HG03354 (cell line): ENCODE data around the gene GAPT.
"Not testable (repeated sequence)": the region's sequence is repeated elsewhere in the genome, so short reads cannot be mapped to it uniquely, and the experiment has no call there.

Experiments
- ATAC-seq: cut with Tn5 transposase; IDR thresholded peaks from one replicate; pipeline ENCODE4 v1.9.1; 2021; ENCODE audit warnings: mild to moderate bottlenecking; ENCODE audit not compliant: unreplicated experiment, poor library complexity, severe bottlenecking

GAPT gene

DNA sequence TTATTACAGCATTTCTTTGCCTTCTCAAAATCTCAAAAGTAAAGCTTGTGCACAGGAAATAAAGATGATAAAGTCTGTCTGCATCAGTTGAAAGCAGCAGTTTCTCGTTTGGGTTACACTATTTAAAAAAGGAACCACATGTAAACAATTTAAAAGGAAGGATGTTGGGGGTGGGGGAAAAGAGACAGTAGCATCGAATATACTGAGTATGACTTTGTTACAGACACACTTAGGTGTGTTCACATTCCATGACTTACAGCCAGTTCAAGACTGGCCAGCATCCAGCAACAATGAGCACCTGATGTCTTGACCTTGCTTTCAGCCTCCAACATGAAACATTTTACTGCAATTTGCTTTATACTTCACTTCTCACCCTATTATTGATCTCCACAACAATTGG lies 8.7 kb downstream of the GAPT start:
- ATAC-seq: no peak

DNA sequence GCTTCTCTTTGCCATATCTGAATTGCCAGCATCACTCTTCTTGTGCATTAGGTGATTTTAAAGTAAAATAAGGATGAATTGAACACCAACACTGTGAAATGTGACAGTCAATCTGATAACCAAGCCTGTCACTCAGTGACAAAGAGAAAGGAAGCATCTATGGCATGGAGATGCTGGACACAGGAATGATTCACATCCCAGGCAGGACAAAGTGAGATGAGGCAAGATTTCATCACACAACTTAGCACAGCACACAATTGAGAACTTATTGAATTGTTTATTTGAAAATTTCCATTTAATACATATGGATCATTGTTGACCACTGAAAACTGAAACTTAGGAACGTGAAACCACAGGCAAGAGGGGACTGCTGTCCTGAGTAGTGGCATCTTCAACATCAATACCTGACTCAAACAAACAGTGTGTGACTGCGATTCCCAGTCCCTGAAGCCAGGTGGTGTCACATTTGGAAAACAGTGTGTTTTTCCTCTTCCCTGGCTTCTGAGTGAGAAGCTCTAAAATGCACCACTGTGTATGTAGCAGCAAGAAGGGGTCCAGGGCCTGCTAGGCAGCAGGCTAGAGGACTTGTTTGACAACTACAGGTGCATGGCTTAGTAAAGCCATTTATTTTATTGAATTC lies 10.7 kb downstream of the GAPT start:
- no peak for ATAC-seq

DNA sequence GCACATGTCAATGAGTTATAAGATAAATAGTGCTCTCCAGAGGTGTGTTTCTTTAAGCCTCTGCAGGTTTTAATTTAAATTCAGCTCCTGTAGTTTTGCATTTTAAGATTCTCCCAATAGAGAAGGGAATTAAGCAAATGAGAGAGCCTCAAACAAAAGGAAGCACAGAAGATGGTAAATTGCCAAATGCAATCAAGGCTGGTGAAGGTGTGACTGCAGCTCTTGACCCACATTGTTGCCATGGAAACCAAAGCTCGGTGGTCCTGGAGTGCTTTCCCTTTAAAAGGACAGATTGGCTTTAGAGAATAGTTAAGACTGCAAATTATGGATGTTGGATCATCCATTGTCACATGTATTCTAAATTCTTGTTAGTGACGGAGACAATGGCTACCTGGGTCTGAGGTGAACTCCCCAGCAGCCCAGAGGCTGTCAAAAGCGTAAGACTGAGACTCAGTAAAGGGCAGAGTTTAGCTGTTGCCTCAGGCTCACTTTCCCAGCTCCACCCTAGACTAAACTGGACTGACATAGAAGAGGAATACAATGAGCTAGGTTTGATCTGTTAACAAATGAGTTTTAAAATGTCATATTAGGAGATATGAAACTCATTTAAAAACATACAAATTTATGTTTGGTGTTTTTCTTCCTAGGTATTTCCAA lies 12.3 kb downstream of the GAPT start:
- no peak for ATAC-seq

DNA sequence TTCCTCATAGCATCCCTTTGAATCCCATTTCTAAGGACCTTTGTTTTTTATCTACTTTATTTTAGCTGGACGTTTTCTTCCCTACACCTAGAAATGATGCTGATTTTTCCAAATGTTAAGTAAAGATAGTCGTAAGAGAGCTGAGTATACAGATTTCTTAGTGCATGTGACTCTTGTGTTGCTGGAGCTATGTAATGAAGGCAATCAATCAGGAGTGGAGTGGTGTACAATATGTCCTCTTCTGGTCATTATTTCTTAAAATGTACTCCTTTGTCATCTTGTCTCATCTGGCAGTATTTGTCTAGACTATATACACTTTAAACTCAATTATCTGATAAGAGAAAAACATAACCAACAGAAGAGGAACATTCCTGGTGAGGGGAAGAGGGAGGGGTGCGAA lies 13.5 kb downstream of the GAPT start:
- no peak for ATAC-seq

DNA sequence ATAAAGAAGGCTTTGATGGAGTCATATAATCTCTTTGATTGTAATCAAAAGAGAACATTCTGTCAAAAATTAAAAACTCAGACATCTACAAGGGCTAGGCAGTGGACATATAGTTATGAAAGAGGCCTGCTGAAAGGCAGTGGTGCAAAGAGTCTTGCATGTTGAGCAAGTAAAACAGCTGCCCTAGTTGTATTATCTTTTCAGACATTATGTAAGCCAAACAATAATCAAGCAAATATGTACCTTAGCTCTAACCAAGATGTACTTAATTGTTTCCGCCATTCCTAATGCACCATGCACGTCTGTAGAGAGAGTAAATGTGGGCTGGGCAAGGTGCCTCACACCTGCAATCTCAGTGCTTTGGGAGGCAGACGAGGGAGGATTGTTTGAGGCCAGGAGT lies 14.3 kb downstream of the GAPT start:
- no peak for ATAC-seq

DNA sequence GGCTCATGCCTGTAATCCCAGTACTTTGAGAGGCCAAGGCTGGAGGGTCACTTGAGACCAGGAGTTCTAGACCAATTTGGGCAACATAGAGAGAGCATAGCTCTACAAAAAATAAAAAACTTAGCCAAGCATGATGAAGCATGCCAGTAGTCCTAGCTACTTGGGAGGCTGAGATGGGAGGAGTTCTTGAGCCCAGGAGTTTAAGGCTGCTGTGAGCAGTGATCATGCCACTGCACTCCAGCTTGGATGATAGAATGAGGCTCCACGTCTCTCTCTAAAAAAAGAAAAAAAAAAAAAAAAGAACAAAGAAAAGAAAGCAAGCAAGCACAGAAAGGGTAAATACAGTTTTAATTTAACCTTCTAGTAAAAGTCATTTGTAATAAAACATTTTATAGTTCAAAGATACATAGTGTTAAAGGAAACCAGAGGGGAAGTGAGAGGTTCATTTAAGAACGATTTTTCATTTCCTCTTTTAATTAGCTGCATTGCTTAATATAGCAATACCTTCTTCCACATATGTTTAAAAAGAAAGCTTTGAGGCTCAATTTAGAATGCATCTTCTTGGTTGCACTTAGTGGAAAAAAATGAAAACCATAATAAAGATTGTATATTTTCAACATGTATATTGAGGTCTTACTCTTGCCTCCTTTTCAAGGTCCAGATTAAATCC lies 14.9 kb downstream of the GAPT start:
- ATAC-seq: peak; percentile 67

DNA sequence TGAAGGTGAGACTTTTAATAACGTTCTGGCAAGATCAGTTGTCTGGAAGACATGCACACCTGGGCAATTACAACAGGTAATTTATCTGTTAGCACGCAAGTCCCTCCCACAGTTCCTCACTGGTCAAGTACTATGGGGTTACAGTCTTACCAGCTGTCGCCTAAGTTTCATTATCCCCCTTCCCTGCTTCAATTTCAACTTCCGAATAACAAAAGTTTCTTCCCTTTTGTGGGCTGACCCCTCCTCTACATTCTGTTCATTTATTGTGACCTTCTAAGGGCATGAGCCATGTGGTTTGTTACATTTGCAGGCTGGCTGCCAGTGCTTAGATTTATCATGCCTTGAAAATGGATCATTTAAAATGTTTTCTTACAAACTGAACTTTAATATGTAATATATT lies 16.5 kb downstream of the GAPT start:
- ATAC-seq: no peak

DNA sequence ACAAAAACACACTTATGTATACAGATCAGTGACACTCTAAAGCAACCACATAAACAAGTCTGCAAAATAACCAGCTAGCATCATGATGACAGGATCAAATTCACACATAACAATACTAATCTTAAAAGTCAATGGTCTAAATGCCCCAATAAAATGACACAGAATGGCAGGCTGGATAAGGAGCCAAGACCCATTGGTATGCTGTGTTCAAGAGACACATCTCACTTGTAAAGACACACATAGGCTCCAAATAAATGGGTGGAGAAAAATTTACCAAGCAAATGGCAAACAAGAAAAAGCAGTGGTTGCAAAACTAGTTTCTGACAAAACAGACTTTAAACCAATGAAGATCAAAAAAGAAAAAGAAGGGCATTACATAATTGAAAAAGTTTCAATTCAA lies 26.0 kb downstream of the GAPT start:
- no peak for ATAC-seq

DNA sequence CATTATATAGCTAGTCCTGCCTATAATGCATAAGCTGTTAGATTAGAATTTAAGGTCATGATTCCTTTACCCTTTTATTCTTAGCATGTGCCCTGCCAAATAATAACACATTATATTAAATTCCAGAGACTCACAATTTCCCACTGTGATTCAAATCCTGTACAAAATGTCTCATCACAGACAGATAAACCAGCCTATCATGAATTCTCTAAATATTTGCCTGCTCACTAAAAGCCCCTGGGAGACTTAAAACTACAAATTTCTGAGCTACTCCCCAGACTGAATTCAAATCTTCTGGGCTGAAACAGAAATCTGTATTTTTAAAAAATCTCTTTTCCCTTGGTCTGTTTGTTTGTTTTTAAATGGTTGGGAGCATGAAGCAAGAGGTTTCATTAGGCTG lies 32.7 kb downstream of the GAPT start:
- no peak for ATAC-seq

DNA sequence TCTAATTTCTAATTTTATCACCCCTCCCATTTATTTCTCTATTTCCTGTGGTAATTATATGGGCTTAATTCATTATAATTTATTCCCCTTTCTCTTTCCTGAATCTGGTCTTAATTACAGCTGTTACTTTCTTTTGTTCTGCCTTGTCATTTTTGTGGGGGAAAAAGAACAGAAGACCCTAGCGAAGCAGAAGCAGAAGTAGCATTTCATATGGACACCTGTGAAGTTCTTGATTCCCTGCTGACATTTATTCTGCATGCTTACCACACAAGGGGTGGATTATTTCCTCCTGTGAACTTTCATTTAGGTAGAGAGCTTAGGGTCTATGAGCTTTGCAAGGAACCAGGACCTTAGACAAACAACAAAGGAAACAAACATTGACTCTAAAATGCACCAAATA lies 33.3 kb downstream of the GAPT start:
- ATAC-seq: no peak

DNA sequence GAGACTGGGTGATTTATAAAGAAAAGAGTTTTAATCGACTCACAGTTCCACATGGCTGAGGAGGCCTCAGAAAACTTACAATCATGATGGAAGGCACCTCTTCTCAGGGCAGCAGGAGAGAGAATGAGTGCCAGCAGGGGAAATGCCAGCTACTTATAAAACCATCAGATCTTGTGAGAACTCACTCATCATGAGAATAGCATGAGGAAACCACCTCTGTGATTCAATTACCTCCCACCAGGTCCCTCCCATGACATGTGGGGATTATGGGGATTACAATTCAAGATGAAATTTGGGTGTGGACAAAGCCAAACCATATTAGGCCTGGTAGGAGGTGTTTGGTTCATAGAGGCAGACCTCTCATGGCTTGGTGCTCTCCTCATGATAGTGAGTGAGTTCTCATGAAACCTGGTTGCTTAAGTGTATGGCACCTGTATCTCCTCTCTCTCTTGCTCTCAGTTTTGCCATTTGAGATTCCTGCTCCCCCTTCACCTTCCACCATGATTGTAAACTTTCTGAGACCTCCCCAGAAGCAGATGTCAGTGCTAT lies 39.8 kb downstream of the GAPT start:
- ATAC-seq: no peak

DNA sequence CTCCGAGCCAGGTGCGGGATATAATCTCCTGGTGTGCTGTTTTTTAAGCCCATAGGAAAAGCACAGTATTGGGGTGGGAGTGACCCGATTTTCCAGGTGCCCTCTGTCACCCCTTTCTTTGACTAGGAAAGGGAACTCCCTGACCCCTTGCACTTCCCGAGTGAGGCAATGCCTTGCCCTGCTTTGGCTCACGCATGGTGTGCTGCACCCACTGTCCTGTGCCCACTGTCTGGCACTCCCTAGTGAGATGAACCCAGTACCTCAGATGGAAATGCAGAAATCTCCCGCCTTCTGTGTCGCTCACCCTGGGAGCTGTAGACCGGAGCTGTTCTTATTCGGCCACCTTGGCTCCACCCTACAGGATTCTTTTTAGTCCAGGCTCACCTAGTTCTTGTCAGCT lies 50.7 kb downstream of the GAPT start:
- not testable (repeated sequence) for ATAC-seq

DNA sequence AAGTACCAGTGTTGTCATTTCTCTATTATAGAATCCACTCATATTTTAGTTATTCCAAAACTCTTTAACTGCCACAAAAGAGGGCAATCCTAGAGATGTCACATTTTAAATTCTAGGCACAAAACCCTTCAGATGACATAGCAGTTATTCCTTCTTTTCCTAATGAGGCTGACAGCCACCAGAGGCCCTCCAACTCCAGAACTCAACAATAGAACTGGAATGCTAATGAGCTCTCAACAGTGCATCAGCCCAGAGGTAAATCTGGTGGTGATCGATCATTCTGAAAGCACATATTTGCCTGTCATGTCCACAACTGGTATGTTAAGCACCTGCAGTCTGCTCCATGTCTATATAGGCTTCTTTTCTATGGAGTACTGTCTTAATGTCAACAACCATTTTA lies 51.5 kb downstream of the GAPT start:
- no peak for ATAC-seq

DNA sequence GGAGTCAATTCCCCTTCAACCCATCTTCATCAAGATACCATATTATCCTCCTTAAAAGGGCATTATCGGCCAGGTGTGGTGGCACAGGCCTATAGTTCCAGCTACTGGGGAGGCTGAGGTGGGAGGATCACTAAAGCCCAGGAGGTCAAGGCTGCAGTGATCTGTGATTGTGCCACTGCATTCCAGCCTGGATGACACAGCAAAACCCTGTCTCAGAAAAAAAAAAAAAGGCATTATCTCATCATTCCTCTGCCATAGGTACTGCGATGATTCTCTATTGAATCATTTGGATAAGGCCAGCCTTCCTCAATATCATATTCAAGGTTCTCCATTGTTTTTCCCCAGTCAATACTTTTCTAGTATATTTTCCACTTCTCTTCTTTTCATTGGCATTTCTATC lies 52.5 kb downstream of the GAPT start:
- no peak for ATAC-seq

DNA sequence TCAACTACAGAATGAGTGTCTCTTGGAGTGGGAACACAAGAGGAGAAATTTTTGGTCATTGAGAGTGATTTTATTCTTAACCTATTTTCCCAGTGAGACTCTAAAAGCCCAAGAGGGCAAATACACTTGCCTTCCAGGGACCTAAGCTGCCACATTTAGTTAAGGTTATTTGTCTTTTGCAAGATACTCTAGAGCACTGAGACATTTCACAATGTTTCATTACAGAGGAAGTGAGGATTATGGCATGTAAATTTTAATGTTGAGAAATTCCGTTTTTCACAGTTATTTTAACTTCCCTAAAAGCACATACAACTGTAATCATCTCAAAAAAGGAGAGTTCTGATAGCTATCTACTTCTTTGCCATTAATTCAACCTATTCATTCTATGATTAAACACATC lies 53.0 kb downstream of the GAPT start:
- ATAC-seq: no peak

DNA sequence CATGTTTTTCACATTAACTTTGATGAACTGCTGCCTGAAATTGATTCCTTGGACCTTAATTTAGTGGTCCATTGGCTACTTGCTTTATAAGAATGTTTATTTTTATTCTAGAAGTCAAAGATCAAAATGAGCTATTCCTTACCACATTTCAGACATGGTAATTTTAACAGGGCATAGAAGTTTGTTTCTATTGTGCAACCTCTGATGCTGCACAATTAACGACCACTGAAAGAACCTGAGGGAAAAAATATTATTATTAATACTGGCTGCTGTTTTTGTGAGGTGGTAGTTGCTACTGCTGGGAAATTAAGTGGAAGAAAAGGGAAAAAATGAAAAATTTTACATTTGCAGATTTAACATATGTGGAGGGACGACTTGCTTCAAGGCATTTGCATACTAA lies 53.7 kb downstream of the GAPT start:
- no peak for ATAC-seq

DNA sequence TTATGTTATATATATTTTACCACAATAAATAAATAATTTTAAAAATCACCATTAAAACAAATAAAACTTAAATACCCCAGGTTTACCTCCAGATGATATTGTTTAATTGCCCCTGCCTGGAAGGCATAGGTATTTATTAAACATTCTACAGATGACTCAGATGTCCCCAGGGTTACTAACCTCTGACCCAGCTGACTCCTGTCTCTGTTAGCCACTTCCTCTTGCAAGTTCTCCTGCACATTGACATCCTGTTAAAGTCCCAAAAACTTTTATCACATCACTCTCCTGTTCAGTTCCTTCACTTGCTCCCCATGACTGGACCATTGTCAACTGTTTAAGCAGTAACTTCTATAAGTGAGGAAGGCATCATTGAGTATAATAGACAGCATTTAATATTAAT lies 54.7 kb downstream of the GAPT start:
- peak; percentile 100 for ATAC-seq
